Vagina (tissue), 2 donors: Measurements from ENCODE around the gene NPRL2. TPM values are rescaled to one million over a fixed set of nuclear protein-coding genes. Genes with fewer than 3 reads are reported as not detected.
"Not testable (repeated sequence)": the region's sequence is repeated elsewhere in the genome, so short reads cannot be mapped to it uniquely, and the experiment has no call there.

Source experiments
- DNase-seq, 2 donors: peaks; one replicate each; pipeline ENCODE4 v3.0.0-alpha.2; 2017; ENCODE audit errors: extremely low spot score in 2 of 2
- H3K27ac ChIP-seq: fragments of 200-600 bp; sonication (generic); one replicate; pipeline ENCODE4 v1.5.1; 2019
- H3K27me3 ChIP-seq: fragments of 200-600 bp; sonication (generic); one replicate; pipeline ENCODE4 v1.5.1; 2019
- H3K36me3 ChIP-seq, 2 donors: fragments of 200-600 bp; sonication (generic); one replicate each; pipeline ENCODE4 v1.5.1; 2017 to 2019
- H3K4me1 ChIP-seq: fragments of 200-600 bp; sonication (generic); one replicate; pipeline ENCODE4 v1.5.1; 2019
- H3K4me3 ChIP-seq, 2 donors: fragments of 200-600 bp; sonication (generic); 1 replicate in 1 of 2; 2 replicates in 1 of 2; pipeline ENCODE4 v1.5.1; 2016 to 2019
- H3K9me3 ChIP-seq: fragments of 200-600 bp; sonication (generic); one replicate; pipeline ENCODE4 v1.5.1; 2019
- POLR2A ChIP-seq, 2 donors: fragments of 450-650 bp; IDR thresholded peaks; one replicate each; pipeline ENCODE4 v1.6.1; 2017; ENCODE audit warnings: antibody characterized with exemption in 2 of 2, mild to moderate bottlenecking in 2 of 2, moderate library complexity in 2 of 2
- POLR2AphosphoS5 ChIP-seq, 2 donors: sonication (generic); formaldehyde crosslinking; IDR thresholded peaks; one replicate each; pipeline ENCODE4 v1.9.0; 2017; ENCODE audit warnings: antibody characterized with exemption in 2 of 2, mild to moderate bottlenecking in 2 of 2, low read depth in 1 of 2; ENCODE audit not compliant: insufficient read depth in 1 of 2
- intact Hi-C: fragments of 100-400 bp; cut with DNase I; formaldehyde crosslinking; loops from one replicate; pipeline ENCODE4 v1.15.1; 2023
- total RNA-seq: library from RNA; depleted of rRNA; stranded (reverse); fragments of >200 nt; gene quantifications from one replicate; pipeline ENCODE4 v1.2.3, GENCODE V29; 2016
- TF ChIP-seq, protein P1 (sequence below), 3 experiments: fragments of 450-650 bp in 2 of 3; fragments of 200-600 bp in 1 of 3; sonication (generic) in 1 of 3; IDR thresholded peaks; one replicate each; pipeline ENCODE4 v1.5.1; 2017 to 2019; ENCODE audit warnings: antibody characterized with exemption in 3 of 3, mild to moderate bottlenecking in 2 of 3, moderate library complexity in 2 of 3

NPRL2 gene
- total RNA-seq, 1 donor from 2014 or later: 17.2 TPM

DNA sequence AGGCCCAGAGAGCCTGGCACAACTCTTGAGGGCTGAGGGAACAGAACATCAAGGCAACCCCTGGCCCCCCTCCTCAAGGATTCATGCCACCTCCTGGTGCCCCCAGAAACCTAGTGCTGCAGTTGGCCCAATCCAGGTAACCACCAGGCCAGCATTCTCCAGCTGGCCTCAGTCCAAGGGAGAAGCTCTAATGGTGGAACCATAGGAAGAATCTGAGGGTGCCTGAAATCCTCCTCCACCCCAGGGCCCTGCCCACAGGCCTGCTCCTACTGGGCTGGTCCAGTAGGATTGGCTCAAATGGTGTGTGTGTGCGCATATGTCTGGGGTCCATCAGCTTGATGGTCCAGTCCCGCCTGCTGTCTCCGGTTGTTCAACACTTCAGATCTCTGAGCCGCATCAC lies 35.8 kb downstream of the NPRL2 start:
- Histone ChIP-seq H3K4me3 (no peak overlapping the region), H3K27ac (peak overlapping the region; percentile 63), H3K36me3 (peaks cover 0 to 12% of the 10 kb centered on the region in 2 donors), H3K27me3 (no peaks in the 10 kb centered on the region), H3K4me1 (peaks cover 59% of the 10 kb centered on the region), H3K9me3 (no peaks in the 10 kb centered on the region)
- no peak for DNase-seq
- intact Hi-C loops: no loop called here
- peak in 1 of 2 donors; percentile 4 for TF ChIP-seq POLR2AphosphoS5 (IDR thresholded peaks at IDR 0.05; ENCODE audit: insufficient read depth in 1 of 2, low read depth in 1 of 2)
- TF ChIP-seq, protein P1, sequence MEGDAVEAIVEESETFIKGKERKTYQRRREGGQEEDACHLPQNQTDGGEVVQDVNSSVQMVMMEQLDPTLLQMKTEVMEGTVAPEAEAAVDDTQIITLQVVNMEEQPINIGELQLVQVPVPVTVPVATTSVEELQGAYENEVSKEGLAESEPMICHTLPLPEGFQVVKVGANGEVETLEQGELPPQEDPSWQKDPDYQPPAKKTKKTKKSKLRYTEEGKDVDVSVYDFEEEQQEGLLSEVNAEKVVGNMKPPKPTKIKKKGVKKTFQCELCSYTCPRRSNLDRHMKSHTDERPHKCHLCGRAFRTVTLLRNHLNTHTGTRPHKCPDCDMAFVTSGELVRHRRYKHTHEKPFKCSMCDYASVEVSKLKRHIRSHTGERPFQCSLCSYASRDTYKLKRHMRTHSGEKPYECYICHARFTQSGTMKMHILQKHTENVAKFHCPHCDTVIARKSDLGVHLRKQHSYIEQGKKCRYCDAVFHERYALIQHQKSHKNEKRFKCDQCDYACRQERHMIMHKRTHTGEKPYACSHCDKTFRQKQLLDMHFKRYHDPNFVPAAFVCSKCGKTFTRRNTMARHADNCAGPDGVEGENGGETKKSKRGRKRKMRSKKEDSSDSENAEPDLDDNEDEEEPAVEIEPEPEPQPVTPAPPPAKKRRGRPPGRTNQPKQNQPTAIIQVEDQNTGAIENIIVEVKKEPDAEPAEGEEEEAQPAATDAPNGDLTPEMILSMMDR (IDR thresholded peaks at IDR 0.05): no peak

- DNase-seq: no peak
- H3K4me3 ChIP-seq: no peak overlapping the region
- intact Hi-C loops: no loop called here
- no peaks in the 10 kb centered on the region for H3K9me3 ChIP-seq
- H3K36me3 ChIP-seq: peaks cover 0 to 9% of the 10 kb centered on the region in 2 donors
- peak in 1 of 2 donors; percentile 12 for TF ChIP-seq POLR2AphosphoS5 (IDR thresholded peaks at IDR 0.05; ENCODE audit: insufficient read depth in 1 of 2, low read depth in 1 of 2)
- TF ChIP-seq, protein P1 (IDR thresholded peaks at IDR 0.05): no peak
- peak overlapping the region; percentile 63 for H3K27ac ChIP-seq
- H3K4me1 ChIP-seq: peaks cover 59% of the 10 kb centered on the region
- no peaks in the 10 kb centered on the region for H3K27me3 ChIP-seq
These were observed 36.2 kb downstream of the NPRL2 start for GRCh38 chr3:50314342-50314741.

DNA sequence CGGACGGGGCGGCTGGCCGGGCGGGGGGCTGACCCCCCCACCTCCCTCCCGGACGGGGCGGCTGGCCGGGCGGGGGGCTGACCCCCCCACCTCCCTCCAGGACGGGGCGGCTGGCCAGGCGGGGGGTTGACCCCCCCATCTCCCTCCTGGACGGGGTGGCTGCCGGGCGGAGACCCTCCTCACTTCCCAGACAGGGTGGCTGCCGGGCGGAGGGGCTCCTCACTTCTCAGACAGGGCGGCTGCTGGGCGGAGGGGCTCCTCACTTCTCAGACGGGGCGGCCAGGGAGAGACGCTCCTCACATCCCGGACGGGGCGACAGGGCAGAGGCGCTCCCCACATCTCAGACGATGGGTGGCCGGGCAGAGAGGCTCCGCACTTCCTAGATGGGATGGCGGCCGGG lies 38.5 kb downstream of the NPRL2 start:
- intact Hi-C loops, DNase-seq, H3K36me3 ChIP-seq: not testable (repeated sequence)

GRCh38 chr3:50304601-50305000 lies 46.0 kb downstream of the NPRL2 start:
- peaks cover 40% of the 10 kb centered on the region for H3K4me1 ChIP-seq
- intact Hi-C loops: no loop called here

More for the DNA sequence above, 38.5 kb downstream of the NPRL2 start:
- H3K27ac ChIP-seq, H3K9me3 ChIP-seq, H3K27me3 ChIP-seq: not testable (repeated sequence)
- Histone ChIP-seq H3K4me3 (peak overlapping the region in 1 of 2 donors; percentile 25), H3K4me1 (peaks cover 36% of the 10 kb centered on the region)

DNA sequence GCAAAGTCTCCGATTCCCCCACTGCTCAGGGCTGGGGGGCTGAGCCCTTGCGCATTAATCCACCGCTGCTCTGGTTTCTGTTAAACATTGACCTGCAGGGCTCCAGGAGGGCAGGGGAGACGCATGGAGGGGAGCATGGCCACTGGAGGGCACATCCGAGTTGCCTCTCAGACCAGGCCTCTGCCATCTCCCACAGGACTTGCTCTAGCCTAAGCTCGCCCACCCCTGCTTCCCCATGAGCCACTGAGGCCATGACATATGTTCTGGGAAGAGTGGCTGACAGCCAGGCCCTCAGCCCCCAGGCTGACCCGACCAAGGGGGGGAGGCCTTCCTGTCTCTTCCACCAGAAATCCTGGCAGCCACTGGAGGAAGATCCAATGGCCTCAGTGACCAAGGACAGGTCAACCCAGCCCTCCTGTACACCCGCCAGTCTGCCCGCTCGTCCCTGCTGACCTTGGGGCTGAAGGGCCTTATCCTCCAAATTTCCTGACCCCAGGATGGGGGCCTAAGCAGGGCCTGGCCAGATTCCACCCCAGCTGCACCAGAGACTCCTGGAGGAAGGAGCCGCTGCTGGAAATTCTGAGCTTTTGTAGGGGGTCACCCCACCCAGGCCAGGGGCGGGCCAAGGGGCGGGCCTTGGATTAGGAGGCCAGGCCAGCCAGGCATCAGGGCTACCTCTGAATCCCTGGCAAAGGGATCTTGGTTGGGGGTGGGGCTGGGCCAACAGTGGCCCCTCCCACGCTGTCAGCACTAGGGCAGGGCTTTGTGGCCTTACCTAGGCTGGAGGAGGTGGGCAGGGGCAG lies 47.4 kb downstream of the NPRL2 start, which contains the start of gene HYAL1:
TSS of gene HYAL1 (minus strand) at position 562 of the 803 bp plus-strand sequence. CDS start 618 bp downstream, outside the sequence.
- Histone ChIP-seq H3K27me3 (no peaks in the 10 kb centered on the region), H3K4me1 (peaks cover 46% of the 10 kb centered on the region), H3K27ac (peak within 1 kb of the TSS; percentile 91), H3K9me3 (no peaks in the 10 kb centered on the region), H3K4me3 (peak within 1 kb of the TSS; percentile 6 to 25), H3K36me3 (no peaks in the 10 kb centered on the region)
- intact Hi-C loops: no loop called here
- TF ChIP-seq POLR2A (IDR thresholded peaks at IDR 0.05): no peak
- peak; percentile 47 to 75 for TF ChIP-seq POLR2AphosphoS5 (IDR thresholded peaks at IDR 0.05; ENCODE audit: insufficient read depth in 1 of 2, low read depth in 1 of 2)
- TF ChIP-seq, protein P1 (IDR thresholded peaks at IDR 0.05): no peak
- DNase-seq: peak in 1 of 2 donors; percentile 89

More at GRCh38 chr3:50304601-50305000, 46.0 kb downstream of the NPRL2 start:
- no peak overlapping the region for H3K27ac ChIP-seq
- H3K36me3 ChIP-seq: no peaks in the 10 kb centered on the region
- H3K4me3 ChIP-seq: no peak overlapping the region
- H3K9me3 ChIP-seq: no peaks in the 10 kb centered on the region
- TF ChIP-seq POLR2AphosphoS5 (IDR thresholded peaks at IDR 0.05; ENCODE audit: insufficient read depth in 1 of 2, low read depth in 1 of 2) (no peak), POLR2A (IDR thresholded peaks at IDR 0.05) (no peak)
- TF ChIP-seq, protein P1 (IDR thresholded peaks at IDR 0.05): no peak
- DNase-seq: peak in 1 of 2 donors; percentile 82
- no peaks in the 10 kb centered on the region for H3K27me3 ChIP-seq
